Ovary (tissue), 3 donors: ENCODE measurements around the gene ORMDL1.

Experiments used
- CTCF ChIP-seq, 3 donors: fragments of 450-650 bp in 2 of 3; fragments of 200-600 bp in 1 of 3; IDR thresholded peaks; one replicate each; pipeline versions ENCODE4 v1.5.1 to v1.8.0; 2016 to 2022; ENCODE audit warnings: antibody characterized with exemption in 3 of 3, mild to moderate bottlenecking in 1 of 3
- EP300 ChIP-seq: sonication (generic); formaldehyde crosslinking; IDR thresholded peaks from one replicate; pipeline ENCODE4 v1.6.1; 2017; ENCODE audit warnings: antibody characterized with exemption
- POLR2A ChIP-seq: fragments of 450-650 bp; IDR thresholded peaks from one replicate; pipeline ENCODE4 v1.6.1; 2017; ENCODE audit warnings: antibody characterized with exemption, mild to moderate bottlenecking, moderate library complexity
- donor health status: DM: no; HTN: no; CAD: no.

- TF ChIP-seq EP300 (peak; percentile 25), CTCF (IDR thresholded peaks at IDR 0.05) (peak in 2 of 3 donors; percentile 32 to 53), POLR2A (no peak)
Measured at GRCh38 chr2:189762551-189763298, 21.4 kb downstream of the ORMDL1 start, which contains the start of gene OSGEPL1.
